NCI-H2196 (cell line): ENCODE data around the gene PDE4D.

Experiments
- DNase-seq: peaks from one replicate; lab custom pipeline; 2025; ENCODE audit not compliant: unreplicated experiment; lab: John Stamatoyannopoulos, UW

The PDE4D gene

GRCh38 chr5:59562756-59563389 lies 330.7 kb downstream of the PDE4D start:
- peak; percentile 67 for DNase-seq

GRCh38 chr5:59560553-59560952 lies 333.0 kb downstream of the PDE4D start:
- peak; percentile 41 for DNase-seq

- DNase-seq: no peak
Measured at GRCh38 chr5:59559847-59560246, 333.7 kb downstream of the PDE4D start.

- no peak for DNase-seq
Measured at GRCh38 chr5:59559323-59559722, 334.2 kb downstream of the PDE4D start.

GRCh38 chr5:59558501-59558900 lies 335.0 kb downstream of the PDE4D start:
- no peak for DNase-seq

- DNase-seq: no peak
Measured at GRCh38 chr5:59557572-59557971, 336.0 kb downstream of the PDE4D start.

- DNase-seq: no peak
Measured at GRCh38 chr5:59555596-59555995, 337.9 kb downstream of the PDE4D start.

- no peak for DNase-seq
Measured at GRCh38 chr5:59554501-59554900, 339.0 kb downstream of the PDE4D start.

- DNase-seq: no peak
Measured at GRCh38 chr5:59553992-59554391, 339.5 kb downstream of the PDE4D start.

- DNase-seq: peak; percentile 56
Measured at GRCh38 chr5:59548807-59549357, 344.6 kb downstream of the PDE4D start.

GRCh38 chr5:59547731-59548130 lies 345.8 kb downstream of the PDE4D start:
- DNase-seq: no peak

GRCh38 chr5:59544573-59544972 lies 349.0 kb downstream of the PDE4D start:
- DNase-seq: no peak

GRCh38 chr5:59543821-59544442 lies 349.6 kb downstream of the PDE4D start:
- peak; percentile 48 for DNase-seq

- DNase-seq: peak; percentile 48
Measured at GRCh38 chr5:59542851-59543820, 350.4 kb downstream of the PDE4D start.

- DNase-seq: no peak
Measured at GRCh38 chr5:59542306-59542705, 351.2 kb downstream of the PDE4D start.

GRCh38 chr5:59540366-59540765 lies 353.2 kb downstream of the PDE4D start:
- no peak for DNase-seq

- DNase-seq: no peak
Measured at GRCh38 chr5:59538750-59539121, 354.8 kb downstream of the PDE4D start.

- no peak for DNase-seq
Measured at GRCh38 chr5:59537961-59538749, 355.4 kb downstream of the PDE4D start.

GRCh38 chr5:59536875-59537274 lies 356.7 kb downstream of the PDE4D start:
- no peak for DNase-seq

GRCh38 chr5:59535561-59535960 lies 358.0 kb downstream of the PDE4D start:
- no peak for DNase-seq

GRCh38 chr5:59533730-59534108 lies 359.8 kb downstream of the PDE4D start:
- no peak for DNase-seq
